HepG2 (cell line): Measurements from ENCODE around the gene P3H2. TPM values are rescaled to one million over a fixed set of nuclear protein-coding genes. Genes with fewer than 3 reads are reported as not detected.

Source experiments
- ATAC-seq: fragments of 200-7000 bp; cut with Tn5 transposase; 3 replicates; pipeline ENCODE4 v1.9.1; 2020; ENCODE audit warnings: mild to moderate bottlenecking, moderate library complexity
- BruUV-seq: library from RNA; stranded (reverse); fragments of 400-500 nt; replicated peaks from 2 replicates; lab custom pipeline; 2021; lab: Mats Ljungman, UMichigan
- CTCF ChIA-PET: fragments of 300-600 bp; formaldehyde crosslinking; extraction: SDS; loops from one replicate; lab custom pipeline; 2021; ENCODE audit warnings: low total read pairs, inconsistent platforms, low intra/inter-chr PET ratio; lab: Yijun Ruan, JAX
- POLR2A ChIA-PET: fragments of 350-600 bp; sonication (Branson Sonifier 250); formaldehyde crosslinking; loops from one replicate; lab custom pipeline; 2020; ENCODE audit warnings: antibody characterized with exemption, inconsistent platforms; lab: Yijun Ruan, JAX
- DNase-seq: peaks from one replicate; pipeline ENCODE4 v3.0.0-alpha.2; 2015; ENCODE audit warnings: low spot score
- FAIRE-seq: peaks from 3 replicates; lab custom pipeline; 2011; peaks lifted over from hg19 to GRCh38; lab: Jason Lieb, UNC
- H2AFZ ChIP-seq: one replicate; pipeline ENCODE4 v1.6.1; 2011; ENCODE audit warnings: low read length, inconsistent platforms
- H3K27ac ChIP-seq: fragments of 300-600 bp; 3 replicates; pipeline ENCODE4 v1.8.0; 2011; ENCODE audit warnings: mixed run types, mild to moderate bottlenecking, mixed read lengths, low read length, inconsistent platforms; ENCODE audit not compliant: insufficient read depth; ENCODE audit errors: extremely low read length
- H3K27me3 ChIP-seq, 2 experiments: fragments of 200-600 bp in 1 of 2; 2 replicates in 1 of 2; 3 replicates in 1 of 2; pipeline versions ENCODE4 v1.6.0 to v1.8.0; 2011; ENCODE audit warnings: low read length in 2 of 2, mild to moderate bottlenecking in 2 of 2, moderate library complexity in 2 of 2, inconsistent platforms in 1 of 2; ENCODE audit not compliant: insufficient read depth in 2 of 2, control insufficient read depth in 1 of 2
- H3K36me3 ChIP-seq, 2 experiments: fragments of 200-600 bp in 1 of 2; replicated peaks in 1 of 2; 2 replicates in 1 of 2; 3 replicates in 1 of 2; pipeline versions ENCODE4 v1.5.1 to v1.8.0; 2011; ENCODE audit warnings: low read length in 2 of 2, inconsistent platforms in 1 of 2; ENCODE audit not compliant: insufficient read depth in 2 of 2, control insufficient read depth in 1 of 2
- H3K4me1 ChIP-seq: 2 replicates; pipeline ENCODE4 v1.5.1; 2012; ENCODE audit warnings: low read length, inconsistent platforms; ENCODE audit not compliant: insufficient read depth
- H3K4me2 ChIP-seq: 2 replicates; pipeline ENCODE4 v1.6.0; 2011; ENCODE audit warnings: low read depth, low read length, inconsistent platforms
- H3K4me3 ChIP-seq, 3 experiments: fragments of 200-600 bp in 1 of 3; sonication (generic), shearing (Covaris generic) in 1 of 3; replicated peaks in 1 of 3; 2 replicates each; pipeline ENCODE4 v1.5.1; 2011 to 2016; ENCODE audit warnings: low read length in 3 of 3, inconsistent platforms in 2 of 3, low read depth in 2 of 3, mild to moderate bottlenecking in 2 of 3, control low read depth in 1 of 3, mixed read lengths in 1 of 3; ENCODE audit not compliant: insufficient read depth in 1 of 3
- H3K79me2 ChIP-seq: one replicate; pipeline ENCODE4 v1.6.1; 2011; ENCODE audit warnings: low read length, inconsistent platforms; ENCODE audit not compliant: insufficient read depth
- H3K9ac ChIP-seq: 2 replicates; pipeline ENCODE4 v1.6.0; 2011; ENCODE audit warnings: mild to moderate bottlenecking, low read depth, low read length, inconsistent platforms; ENCODE audit not compliant: insufficient read depth
- H3K9me3 ChIP-seq: 2 replicates; pipeline ENCODE4 v1.5.1; 2012; ENCODE audit warnings: mild to moderate bottlenecking, low read length
- H4K20me1 ChIP-seq: 2 replicates; pipeline ENCODE4 v1.6.0; 2011; ENCODE audit warnings: inconsistent platforms, mild to moderate bottlenecking, low read length, moderate library complexity; ENCODE audit not compliant: insufficient read depth
- BCL6 ChIP-seq: IDR thresholded peaks from 2 replicates; pipeline ENCODE4 v1.6.1; 2016; ENCODE audit warnings: missing genetic modification reagents, missing compliant biosample characterization
- EED ChIP-seq: sonication (generic); formaldehyde crosslinking; IDR thresholded peaks from 2 replicates; pipeline ENCODE4 v1.5.0; 2020; ENCODE audit warnings: mild to moderate bottlenecking, missing genetic modification reagents
- GFI1 ChIP-seq: sonication (generic); formaldehyde crosslinking; IDR thresholded peaks from 2 replicates; pipeline ENCODE4 v1.5.0; 2020; ENCODE audit warnings: missing genetic modification reagents, mild to moderate bottlenecking, borderline replicate concordance
- KLF6 ChIP-seq: IDR thresholded peaks from 2 replicates; pipeline ENCODE4 v1.8.0; 2016; ENCODE audit warnings: missing biosample characterization, missing genetic modification reagents
- NR3C1 ChIP-seq: sonication (generic); formaldehyde crosslinking; IDR thresholded peaks from 2 replicates; pipeline ENCODE4 v1.4.0; 2020; ENCODE audit warnings: missing genetic modification reagents
- TAF15 ChIP-seq: fragments of 200-400 bp; formaldehyde crosslinking; IDR thresholded peaks from one replicate; pipeline ENCODE4 v1.6.1; 2018; ENCODE audit warnings: mild to moderate bottlenecking, low read depth, low read length; ENCODE audit not compliant: poor library complexity, severe bottlenecking
- TRIM24 ChIP-seq: sonication (generic); formaldehyde crosslinking; IDR thresholded peaks from 2 replicates; pipeline ENCODE4 v1.8.0; 2022; ENCODE audit warnings: mild to moderate bottlenecking, missing genetic modification reagents
- ZNF329 ChIP-seq: sonication (generic); formaldehyde crosslinking; IDR thresholded peaks from 2 replicates; pipeline ENCODE4 v1.9.0; 2021; ENCODE audit warnings: low read depth, mild to moderate bottlenecking, missing genetic modification reagents
- ZNF644 ChIP-seq: IDR thresholded peaks from 2 replicates; pipeline ENCODE4 v1.6.1; 2016; ENCODE audit warnings: low read depth
- ZNF670 ChIP-seq: sonication (generic); formaldehyde crosslinking; IDR thresholded peaks from 2 replicates; pipeline ENCODE4 v1.8.0; 2022; ENCODE audit warnings: mild to moderate bottlenecking, missing genetic modification reagents, borderline replicate concordance
- WGBS: methylation state at CpG from one replicate; pipeline ENCODE4 v1.1.6; 2017; ENCODE audit warnings: low lambda C conversion rate; 5-methylcytosine and 5-hydroxymethylcytosine counted together
- in situ Hi-C: cut with HindIII; loops from 2 replicates; pipeline ENCODE4 v1.10.0; 2017; ENCODE audit warnings: low pct_unique_long_range_greater_than_20kb; ENCODE audit not compliant: extremely low pct_ligation_motif_present
- intact Hi-C: fragments of 100-400 bp; cut with micrococcal nuclease; formaldehyde crosslinking; loops from one replicate; pipeline ENCODE4 v1.10.0; 2022; ENCODE audit not compliant: unreplicated experiment
- polyA plus RNA-seq, 8 experiments: library from polyadenylated mRNA; depleted of rRNA in 3 of 8; stranded (reverse) in 7 of 8; unstranded in 1 of 8; fragments of >200 nt; fragmentation: Illumina TruSeq in 4 of 8; extraction: Trizol in 4 of 8; gene quantifications; 2 replicates each; pipeline versions ENCODE4 v1.2.1 to v1.2.3, GENCODE V29; 2011 to 2016; ENCODE audit warnings: low read depth in 4 of 8, missing spikeins in 1 of 8, mixed read lengths in 1 of 8; ENCODE audit not compliant: insufficient read depth in 1 of 8
- total RNA-seq, 5 experiments: library from RNA; depleted of rRNA; stranded (reverse); fragments of >200 nt; fragmentation: Illumina TruSeq; extraction: Trizol; gene quantifications; 2 replicates each; pipeline ENCODE4 v1.2.3, GENCODE V29; 2016; ENCODE audit warnings: low read depth in 1 of 5
- TF ChIP-seq, protein P1 (sequence below): sonication (generic); formaldehyde crosslinking; IDR thresholded peaks from 2 replicates; pipeline ENCODE4 v1.4.0; 2020; ENCODE audit warnings: missing genetic modification reagents
- TF ChIP-seq, protein P2 (sequence below): fragments of 450-650 bp; IDR thresholded peaks from 2 replicates; pipeline ENCODE4 v1.6.1; 2017; ENCODE audit warnings: mild to moderate bottlenecking
- TF ChIP-seq, protein P3 (sequence below): IDR thresholded peaks from 2 replicates; pipeline ENCODE4 v1.6.1; 2018; ENCODE audit warnings: missing genetic modification reagents, mild to moderate bottlenecking, missing compliant biosample characterization
- TF ChIP-seq, protein P4 (sequence below): sonication (generic); formaldehyde crosslinking; IDR thresholded peaks from 2 replicates; pipeline ENCODE4 v1.5.1; 2020; ENCODE audit warnings: mild to moderate bottlenecking, moderate library complexity, missing genetic modification reagents
- TF ChIP-seq, protein P5 (sequence below): sonication (generic); formaldehyde crosslinking; IDR thresholded peaks from 2 replicates; pipeline ENCODE4 v1.8.1; 2022; ENCODE audit warnings: low read depth, mild to moderate bottlenecking, missing genetic modification reagents

P3H2 gene
- total and polyA plus RNA-seq, 2 of the 13 experiments (the other 11 are each of a cell fraction or from before 2014, with no cell fraction given): not detected

DNA sequence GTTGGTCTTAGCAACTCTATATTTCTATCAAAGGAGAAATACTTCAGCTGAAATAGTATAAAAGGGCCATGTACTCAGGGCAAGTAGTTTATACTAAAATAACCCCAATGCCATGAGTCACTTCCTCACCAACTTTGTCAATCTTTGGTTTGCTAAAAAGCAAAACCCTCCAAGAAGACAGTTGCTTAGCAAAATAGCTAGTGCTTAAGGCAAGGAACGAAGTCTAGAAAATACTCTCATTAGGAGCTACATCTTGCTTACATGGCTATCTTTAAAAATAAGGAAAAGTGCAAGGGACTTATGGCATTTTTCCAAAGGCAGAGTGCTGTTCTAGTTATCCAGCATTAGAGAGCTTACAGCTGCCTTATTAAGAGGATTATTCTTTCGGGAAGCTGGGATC lies 28.4 kb downstream of the P3H2 start:
- ATAC-seq (no peak), FAIRE-seq (no peak)
- H3K27ac ChIP-seq: no peak overlapping the region
- TF ChIP-seq TRIM24 (CRISPR knock-in tag): no peak
- no peak for TF ChIP-seq ZNF329
- no peak for TF ChIP-seq ZNF644 (CRISPR knock-in tag)
- TF ChIP-seq, protein P1, sequence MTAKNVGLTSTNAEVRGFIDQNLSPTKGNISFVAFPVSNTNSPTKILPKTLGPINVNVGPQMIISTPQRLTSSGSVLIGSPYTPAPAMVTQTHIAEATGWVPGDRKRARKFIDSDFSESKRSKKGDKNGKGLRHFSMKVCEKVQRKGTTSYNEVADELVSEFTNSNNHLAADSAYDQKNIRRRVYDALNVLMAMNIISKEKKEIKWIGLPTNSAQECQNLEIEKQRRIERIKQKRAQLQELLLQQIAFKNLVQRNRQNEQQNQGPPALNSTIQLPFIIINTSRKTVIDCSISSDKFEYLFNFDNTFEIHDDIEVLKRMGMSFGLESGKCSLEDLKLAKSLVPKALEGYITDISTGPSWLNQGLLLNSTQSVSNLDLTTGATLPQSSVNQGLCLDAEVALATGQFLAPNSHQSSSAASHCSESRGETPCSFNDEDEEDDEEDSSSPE (CRISPR knock-in tag): no peak
- no peak for TF ChIP-seq ZNF670 (CRISPR knock-in tag)
- no peak for TF ChIP-seq GFI1 (CRISPR knock-in tag)
- TF ChIP-seq BCL6: no peak
- TF ChIP-seq, protein P2, sequence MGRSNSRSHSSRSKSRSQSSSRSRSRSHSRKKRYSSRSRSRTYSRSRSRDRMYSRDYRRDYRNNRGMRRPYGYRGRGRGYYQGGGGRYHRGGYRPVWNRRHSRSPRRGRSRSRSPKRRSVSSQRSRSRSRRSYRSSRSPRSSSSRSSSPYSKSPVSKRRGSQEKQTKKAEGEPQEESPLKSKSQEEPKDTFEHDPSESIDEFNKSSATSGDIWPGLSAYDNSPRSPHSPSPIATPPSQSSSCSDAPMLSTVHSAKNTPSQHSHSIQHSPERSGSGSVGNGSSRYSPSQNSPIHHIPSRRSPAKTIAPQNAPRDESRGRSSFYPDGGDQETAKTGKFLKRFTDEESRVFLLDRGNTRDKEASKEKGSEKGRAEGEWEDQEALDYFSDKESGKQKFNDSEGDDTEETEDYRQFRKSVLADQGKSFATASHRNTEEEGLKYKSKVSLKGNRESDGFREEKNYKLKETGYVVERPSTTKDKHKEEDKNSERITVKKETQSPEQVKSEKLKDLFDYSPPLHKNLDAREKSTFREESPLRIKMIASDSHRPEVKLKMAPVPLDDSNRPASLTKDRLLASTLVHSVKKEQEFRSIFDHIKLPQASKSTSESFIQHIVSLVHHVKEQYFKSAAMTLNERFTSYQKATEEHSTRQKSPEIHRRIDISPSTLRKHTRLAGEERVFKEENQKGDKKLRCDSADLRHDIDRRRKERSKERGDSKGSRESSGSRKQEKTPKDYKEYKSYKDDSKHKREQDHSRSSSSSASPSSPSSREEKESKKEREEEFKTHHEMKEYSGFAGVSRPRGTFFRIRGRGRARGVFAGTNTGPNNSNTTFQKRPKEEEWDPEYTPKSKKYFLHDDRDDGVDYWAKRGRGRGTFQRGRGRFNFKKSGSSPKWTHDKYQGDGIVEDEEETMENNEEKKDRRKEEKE: no peak
- TF ChIP-seq, protein P3, sequence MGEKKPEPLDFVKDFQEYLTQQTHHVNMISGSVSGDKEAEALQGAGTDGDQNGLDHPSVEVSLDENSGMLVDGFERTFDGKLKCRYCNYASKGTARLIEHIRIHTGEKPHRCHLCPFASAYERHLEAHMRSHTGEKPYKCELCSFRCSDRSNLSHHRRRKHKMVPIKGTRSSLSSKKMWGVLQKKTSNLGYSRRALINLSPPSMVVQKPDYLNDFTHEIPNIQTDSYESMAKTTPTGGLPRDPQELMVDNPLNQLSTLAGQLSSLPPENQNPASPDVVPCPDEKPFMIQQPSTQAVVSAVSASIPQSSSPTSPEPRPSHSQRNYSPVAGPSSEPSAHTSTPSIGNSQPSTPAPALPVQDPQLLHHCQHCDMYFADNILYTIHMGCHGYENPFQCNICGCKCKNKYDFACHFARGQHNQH: no peak
- TF ChIP-seq, protein P4, sequence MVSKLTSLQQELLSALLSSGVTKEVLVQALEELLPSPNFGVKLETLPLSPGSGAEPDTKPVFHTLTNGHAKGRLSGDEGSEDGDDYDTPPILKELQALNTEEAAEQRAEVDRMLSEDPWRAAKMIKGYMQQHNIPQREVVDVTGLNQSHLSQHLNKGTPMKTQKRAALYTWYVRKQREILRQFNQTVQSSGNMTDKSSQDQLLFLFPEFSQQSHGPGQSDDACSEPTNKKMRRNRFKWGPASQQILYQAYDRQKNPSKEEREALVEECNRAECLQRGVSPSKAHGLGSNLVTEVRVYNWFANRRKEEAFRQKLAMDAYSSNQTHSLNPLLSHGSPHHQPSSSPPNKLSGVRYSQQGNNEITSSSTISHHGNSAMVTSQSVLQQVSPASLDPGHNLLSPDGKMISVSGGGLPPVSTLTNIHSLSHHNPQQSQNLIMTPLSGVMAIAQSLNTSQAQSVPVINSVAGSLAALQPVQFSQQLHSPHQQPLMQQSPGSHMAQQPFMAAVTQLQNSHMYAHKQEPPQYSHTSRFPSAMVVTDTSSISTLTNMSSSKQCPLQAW (CRISPR knock-in tag): no peak
- TF ChIP-seq, protein P5, sequence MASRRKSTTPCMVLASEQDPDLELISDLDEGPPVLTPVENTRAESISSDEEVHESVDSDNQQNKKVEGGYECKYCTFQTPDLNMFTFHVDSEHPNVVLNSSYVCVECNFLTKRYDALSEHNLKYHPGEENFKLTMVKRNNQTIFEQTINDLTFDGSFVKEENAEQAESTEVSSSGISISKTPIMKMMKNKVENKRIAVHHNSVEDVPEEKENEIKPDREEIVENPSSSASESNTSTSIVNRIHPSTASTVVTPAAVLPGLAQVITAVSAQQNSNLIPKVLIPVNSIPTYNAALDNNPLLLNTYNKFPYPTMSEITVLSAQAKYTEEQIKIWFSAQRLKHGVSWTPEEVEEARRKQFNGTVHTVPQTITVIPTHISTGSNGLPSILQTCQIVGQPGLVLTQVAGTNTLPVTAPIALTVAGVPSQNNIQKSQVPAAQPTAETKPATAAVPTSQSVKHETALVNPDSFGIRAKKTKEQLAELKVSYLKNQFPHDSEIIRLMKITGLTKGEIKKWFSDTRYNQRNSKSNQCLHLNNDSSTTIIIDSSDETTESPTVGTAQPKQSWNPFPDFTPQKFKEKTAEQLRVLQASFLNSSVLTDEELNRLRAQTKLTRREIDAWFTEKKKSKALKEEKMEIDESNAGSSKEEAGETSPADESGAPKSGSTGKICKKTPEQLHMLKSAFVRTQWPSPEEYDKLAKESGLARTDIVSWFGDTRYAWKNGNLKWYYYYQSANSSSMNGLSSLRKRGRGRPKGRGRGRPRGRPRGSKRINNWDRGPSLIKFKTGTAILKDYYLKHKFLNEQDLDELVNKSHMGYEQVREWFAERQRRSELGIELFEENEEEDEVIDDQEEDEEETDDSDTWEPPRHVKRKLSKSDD: no peak
- no peak for TF ChIP-seq NR3C1 (CRISPR knock-in tag)
- no peak for TF ChIP-seq KLF6
- TF ChIP-seq TAF15: no peak
- TF ChIP-seq EED (CRISPR knock-in tag): no peak

More for the DNA sequence above, 28.4 kb downstream of the P3H2 start:
- H3K9me3 ChIP-seq: no peaks in the 10 kb centered on the region
- intact Hi-C loops: no loop called here
- in situ Hi-C loops: no loop called here
- H3K27me3 ChIP-seq: no peaks in the 10 kb centered on the region
- H4K20me1 ChIP-seq: no peaks in the 10 kb centered on the region
- no peaks in the 10 kb centered on the region for H3K4me1 ChIP-seq
- H3K36me3 ChIP-seq: no peaks in the 10 kb centered on the region
- H3K79me2 ChIP-seq: no peaks in the 10 kb centered on the region
- ChIA-PET POLR2A (no interaction called here), CTCF (no interaction called here)
- H3K9ac ChIP-seq: no peak overlapping the region
- no peak overlapping the region for H3K4me2 ChIP-seq
- H2AFZ ChIP-seq: no peak overlapping the region
- 29% methylated on average over 2 of the region's 2 CpGs for WGBS
- no peak for DNase-seq
- BruUV-seq: no TSS peak
- H3K4me3 ChIP-seq: no peak overlapping the region
